Testis (tissue), 2 donors: ENCODE measurements around the gene GGCX.

Experiments used
- CTCF ChIP-seq, 3 experiments: fragments of 450-650 bp in 2 of 3; fragments of 200-600 bp in 1 of 3; sonication (generic) in 1 of 3; IDR thresholded peaks; one replicate each; pipeline ENCODE4 v1.5.1; 2016 to 2019; ENCODE audit warnings: antibody characterized with exemption in 3 of 3, mild to moderate bottlenecking in 2 of 3, moderate library complexity in 1 of 3
- POLR2A ChIP-seq: fragments of 450-650 bp; IDR thresholded peaks from one replicate; pipeline ENCODE4 v1.6.1; 2017; ENCODE audit warnings: antibody characterized with exemption, mild to moderate bottlenecking, moderate library complexity

- TF ChIP-seq CTCF (IDR thresholded peaks at IDR 0.05) (no peak), POLR2A (no peak)
Measured at GRCh38 chr2:85579266-85579935, 18.1 kb upstream of the GGCX start.
